Activated naive CD8-positive, alpha-beta T cell treated with anti-CD3 and anti-CD28 coated beads for 36 hours (primary cell): ENCODE data around the gene MRPL50. TPM values are rescaled to one million over a fixed set of nuclear protein-coding genes. Genes with fewer than 3 reads are reported as not detected.
"Not testable (repeated sequence)": the region's sequence is repeated elsewhere in the genome, so short reads cannot be mapped to it uniquely, and the experiment has no call there.

Experiments
- DNase-seq: peaks from one replicate; pipeline ENCODE4 v3.0.0; 2021
- H3K27ac Mint-ChIP-seq: one replicate; pipeline ENCODE4 v1.8.0; 2022; ENCODE audit warnings: mild to moderate bottlenecking, moderate library complexity, mixed read lengths
- H3K27me3 Mint-ChIP-seq: one replicate; pipeline ENCODE4 v1.8.0; 2022; ENCODE audit warnings: mild to moderate bottlenecking, mixed read lengths
- H3K36me3 Mint-ChIP-seq: one replicate; pipeline ENCODE4 v1.8.0; 2021; ENCODE audit warnings: mild to moderate bottlenecking, mixed read lengths
- H3K4me1 Mint-ChIP-seq: one replicate; pipeline ENCODE4 v1.8.0; 2021; ENCODE audit warnings: mixed read lengths
- H3K4me3 Mint-ChIP-seq: one replicate; pipeline ENCODE4 v1.8.0; 2022; ENCODE audit warnings: mild to moderate bottlenecking, moderate library complexity, mixed read lengths
- H3K9me3 Mint-ChIP-seq: one replicate; pipeline ENCODE4 v1.8.0; 2022; ENCODE audit warnings: mixed read lengths
- total RNA-seq, 2 experiments: library from RNA; stranded (reverse); gene quantifications; one replicate each; pipeline ENCODE4 v1.2.3, GENCODE V29; 2021

Gene MRPL50
- total RNA-seq, 2 experiments from 2014 or later: 17.3 to 19.4 TPM

DNA sequence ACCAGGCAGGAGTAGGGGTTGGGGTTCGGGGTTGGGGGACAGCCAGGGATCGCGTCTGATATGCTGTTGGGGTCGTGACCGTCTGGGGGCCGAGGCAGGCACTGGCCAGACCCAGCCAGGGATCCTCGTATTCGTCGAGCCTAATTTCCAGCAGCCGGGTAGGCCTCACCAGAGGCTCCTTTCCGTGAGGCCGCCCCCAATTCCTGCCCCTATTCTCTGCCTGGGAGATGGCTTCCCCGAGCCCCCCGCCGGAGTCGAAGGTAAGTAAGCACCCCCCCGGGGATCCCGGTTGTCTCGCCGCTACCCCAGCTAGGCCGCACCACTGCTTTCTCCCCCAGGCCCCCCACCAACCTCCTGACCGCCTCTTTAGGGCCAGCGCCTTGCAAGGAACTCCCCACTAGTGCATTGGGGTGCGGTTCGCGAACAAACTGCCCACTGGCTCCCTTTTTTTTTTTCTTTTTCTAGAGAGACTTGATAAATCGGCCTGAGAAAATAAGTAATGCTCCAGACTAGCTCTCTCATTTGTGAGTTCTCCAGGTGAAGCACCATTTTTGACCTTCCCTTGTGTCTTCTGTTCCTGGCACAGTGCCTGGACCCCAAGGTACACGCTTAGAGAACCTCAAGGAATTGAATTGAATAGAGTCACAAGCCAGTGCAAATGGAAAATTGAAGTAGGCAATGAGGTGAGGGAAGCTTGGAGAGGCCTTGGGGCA is 668 bp upstream of the MRPL50 start:
- Mint-ChIP-seq H3K27ac (peak overlapping the region; percentile 96), H3K4me1 (peaks cover 43% of the 10 kb centered on the region), H3K9me3 (peaks cover 32% of the 10 kb centered on the region), H3K27me3 (no peaks in the 10 kb centered on the region), H3K4me3 (peak overlapping the region; percentile 89), H3K36me3 (peaks cover 75% of the 10 kb centered on the region)
- DNase-seq: peak; percentile 2

DNA sequence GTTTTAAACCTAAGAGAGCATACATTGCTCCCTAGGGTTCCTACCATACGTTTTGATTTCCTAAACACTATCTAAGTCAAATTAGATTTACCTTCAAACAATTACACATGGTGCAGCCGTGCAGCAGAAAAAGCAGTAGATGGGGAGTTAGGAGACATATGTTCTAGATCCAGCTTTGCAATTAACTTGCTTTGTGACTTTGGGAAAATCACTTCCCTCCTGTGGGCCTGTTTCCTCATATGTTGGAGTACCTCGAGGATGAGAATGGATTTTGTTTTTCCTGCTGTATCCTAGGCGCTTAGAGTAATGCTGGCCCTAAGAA is 711 bp downstream of the MRPL50 start:
- Mint-ChIP-seq H3K4me3 (peak overlapping the region; percentile 89), H3K36me3 (peaks cover 74% of the 10 kb centered on the region), H3K27me3 (no peaks in the 10 kb centered on the region), H3K4me1 (peaks cover 46% of the 10 kb centered on the region), H3K27ac (peak overlapping the region; percentile 96), H3K9me3 (peaks cover 27% of the 10 kb centered on the region)
- no peak for DNase-seq

- peaks cover 41% of the 10 kb centered on the region for H3K4me1 Mint-ChIP-seq
- DNase-seq: no peak
- H3K36me3 Mint-ChIP-seq: peaks cover 75% of the 10 kb centered on the region
- no peak overlapping the region for H3K27ac Mint-ChIP-seq
- peaks cover 23% of the 10 kb centered on the region for H3K9me3 Mint-ChIP-seq
- peak overlapping the region; percentile 36 for H3K4me3 Mint-ChIP-seq
- no peaks in the 10 kb centered on the region for H3K27me3 Mint-ChIP-seq
These were observed 3.7 kb downstream of the MRPL50 start for GRCh38 chr9:101394687-101395086.

- Mint-ChIP-seq H3K27ac (no peak overlapping the region), H3K4me1 (peaks cover 41% of the 10 kb centered on the region), H3K9me3 (peaks cover 23% of the 10 kb centered on the region), H3K4me3 (no peak overlapping the region), H3K36me3 (peaks cover 81% of the 10 kb centered on the region), H3K27me3 (no peaks in the 10 kb centered on the region)
- DNase-seq: no peak
These were observed 5.3 kb downstream of the MRPL50 start for GRCh38 chr9:101393135-101393534.

DNA sequence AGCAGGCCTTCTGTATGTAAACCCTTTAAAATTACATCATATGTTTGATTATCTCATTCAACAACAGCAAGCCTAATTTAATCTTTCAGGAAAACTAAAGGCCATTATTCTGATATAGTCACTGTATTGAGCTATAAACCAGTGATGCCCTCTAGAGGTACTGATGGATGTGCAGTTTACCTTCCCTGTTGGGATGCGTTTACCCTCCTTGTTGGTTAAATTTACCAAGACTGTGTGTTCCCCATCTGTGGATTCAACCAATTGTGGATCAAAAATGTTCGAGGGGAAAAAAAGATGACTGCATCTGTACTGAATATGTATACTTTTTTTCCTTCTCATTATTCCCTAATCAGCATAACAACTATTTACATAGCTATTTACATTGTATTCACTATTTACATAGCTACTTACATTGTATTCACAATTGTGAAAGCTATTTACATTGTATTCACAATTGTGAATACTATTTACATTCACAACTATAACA is 9.9 kb downstream of the MRPL50 start:
- Mint-ChIP-seq H3K4me3 (no peak overlapping the region), H3K36me3 (peaks cover 65% of the 10 kb centered on the region), H3K9me3 (peaks cover 21% of the 10 kb centered on the region), H3K4me1 (peaks cover 26% of the 10 kb centered on the region), H3K27me3 (no peaks in the 10 kb centered on the region), H3K27ac (no peak overlapping the region)
- no peak for DNase-seq

- peaks cover 24% of the 10 kb centered on the region for H3K4me1 Mint-ChIP-seq
- H3K27ac Mint-ChIP-seq: peak overlapping the region; percentile 56
- no peak overlapping the region for H3K4me3 Mint-ChIP-seq
- no peaks in the 10 kb centered on the region for H3K27me3 Mint-ChIP-seq
- H3K9me3 Mint-ChIP-seq: peaks cover 19% of the 10 kb centered on the region
- peaks cover 60% of the 10 kb centered on the region for H3K36me3 Mint-ChIP-seq
- no peak for DNase-seq
These were observed 10.4 kb downstream of the MRPL50 start for GRCh38 chr9:101387871-101388506.

DNA sequence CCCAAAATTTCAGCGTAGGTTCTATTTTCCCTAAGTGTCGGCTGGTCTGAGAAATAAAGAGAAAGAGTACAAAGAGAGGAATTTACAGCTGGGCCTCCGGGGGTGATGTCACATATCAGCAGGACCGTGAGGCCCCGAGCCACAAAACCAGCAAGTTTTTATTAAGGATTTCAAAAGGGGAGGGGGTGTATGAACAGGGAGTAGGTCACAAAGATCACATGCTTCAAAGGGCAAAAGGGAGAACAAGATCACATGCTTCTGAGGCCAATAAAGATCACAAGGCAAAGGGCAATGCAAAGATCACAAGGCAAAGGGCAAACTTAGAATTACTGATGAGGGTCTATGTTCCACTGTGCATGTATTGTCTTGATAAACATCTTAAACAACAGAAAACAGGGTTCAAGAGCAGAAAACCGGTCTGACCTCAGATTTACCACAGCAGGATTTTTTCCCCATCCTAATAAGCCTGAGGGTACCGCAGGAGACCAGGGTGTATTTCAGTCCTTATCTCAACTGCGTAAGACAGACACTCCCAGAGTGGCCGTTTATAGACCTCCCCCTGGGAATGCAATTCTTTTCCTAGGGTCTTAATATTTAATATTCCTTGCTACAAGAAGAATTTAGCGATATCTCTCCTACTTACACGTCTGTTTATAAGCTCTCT is 13.4 kb downstream of the MRPL50 start, which contains the start of gene BAAT:
Gene BAAT, minus strand, starts transcription at position 134 of the 664 bp plus-strand sequence. CDS start 13,602 bp downstream, outside the sequence.
- H3K27ac Mint-ChIP-seq, DNase-seq, H3K4me1 Mint-ChIP-seq, H3K27me3 Mint-ChIP-seq, H3K4me3 Mint-ChIP-seq: not testable (repeated sequence)
- Mint-ChIP-seq H3K9me3 (peaks cover 12% of the 10 kb centered on the region), H3K36me3 (peaks cover 34% of the 10 kb centered on the region)

GRCh38 chr9:101383361-101383760 is 15.1 kb downstream of the MRPL50 start:
- Mint-ChIP-seq H3K27ac (no peak overlapping the region), H3K27me3 (no peaks in the 10 kb centered on the region), H3K4me3 (no peak overlapping the region), H3K9me3 (peaks cover 14% of the 10 kb centered on the region), H3K36me3 (peaks cover 30% of the 10 kb centered on the region), H3K4me1 (peaks cover 5% of the 10 kb centered on the region)
- no peak for DNase-seq

GRCh38 chr9:101381833-101382342 is 16.5 kb downstream of the MRPL50 start:
- no peak for DNase-seq
- H3K4me3 Mint-ChIP-seq: no peak overlapping the region
- H3K27me3 Mint-ChIP-seq: no peaks in the 10 kb centered on the region
- H3K4me1 Mint-ChIP-seq: no peaks in the 10 kb centered on the region
- peaks cover 14% of the 10 kb centered on the region for H3K9me3 Mint-ChIP-seq
- H3K36me3 Mint-ChIP-seq: peaks cover 20% of the 10 kb centered on the region
- no peak overlapping the region for H3K27ac Mint-ChIP-seq

- Mint-ChIP-seq H3K4me1 (no peaks in the 10 kb centered on the region), H3K27me3 (peaks cover under 1% of the 10 kb centered on the region), H3K27ac (no peak overlapping the region), H3K9me3 (peaks cover 14% of the 10 kb centered on the region), H3K36me3 (peaks cover 18% of the 10 kb centered on the region), H3K4me3 (no peak overlapping the region)
- DNase-seq: no peak
These were observed 17.3 kb downstream of the MRPL50 start for GRCh38 chr9:101381118-101381517.

DNA sequence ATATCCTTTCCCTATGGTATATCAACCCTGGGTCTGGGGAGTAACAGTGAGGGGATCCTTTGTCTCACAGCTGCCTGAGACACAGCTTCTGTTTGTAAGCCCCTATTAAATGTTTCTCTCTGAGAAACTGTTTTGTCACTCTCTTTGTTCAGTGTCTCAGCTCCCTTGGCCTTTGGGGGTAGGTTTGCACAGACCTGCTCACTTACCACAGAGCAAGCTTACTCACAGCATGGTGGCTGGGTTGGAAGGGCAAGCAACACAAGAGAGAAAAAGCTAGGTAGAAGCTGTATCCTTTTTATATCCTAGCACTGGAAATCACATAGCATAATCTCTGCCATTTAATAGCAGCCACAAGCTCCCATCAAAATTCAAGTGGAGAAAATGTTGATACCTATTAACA is 18.1 kb downstream of the MRPL50 start:
- peaks cover 10% of the 10 kb centered on the region for H3K36me3 Mint-ChIP-seq

DNA sequence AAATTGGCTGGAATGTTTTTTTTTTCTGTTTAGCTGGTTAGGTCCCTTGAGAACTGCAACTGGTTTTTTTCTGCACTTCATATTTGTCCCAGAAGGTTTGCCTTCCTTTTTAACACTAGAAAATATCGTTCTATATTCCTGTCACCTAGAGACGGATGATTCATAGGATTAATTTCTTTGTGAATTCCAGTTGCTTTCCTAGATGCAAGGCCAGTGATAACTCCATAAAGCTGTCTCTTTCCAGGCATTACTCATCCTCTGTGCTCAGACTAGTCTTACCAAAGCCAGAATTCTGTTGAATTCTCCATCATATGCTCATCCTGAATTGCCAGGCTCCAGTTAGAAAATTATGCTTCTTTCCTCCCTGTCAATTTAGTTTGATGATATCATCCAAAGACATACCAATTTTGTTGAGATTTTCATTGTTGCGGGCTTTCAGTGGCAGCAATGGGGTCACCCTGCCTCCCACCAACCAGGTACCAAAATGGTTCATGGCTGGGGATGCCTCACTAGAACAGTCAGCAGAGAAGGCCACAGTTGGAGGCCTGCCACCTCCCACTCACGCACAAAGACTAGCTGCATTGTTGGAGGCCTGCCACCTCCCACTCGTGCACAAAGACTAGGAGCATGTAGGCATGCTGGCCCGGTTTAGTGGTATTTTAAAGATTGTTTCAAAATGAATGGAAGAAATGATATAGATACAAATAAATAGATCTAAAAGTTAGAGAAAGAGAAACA is 22.1 kb downstream of the MRPL50 start:
- no peak overlapping the region for H3K4me3 Mint-ChIP-seq
- DNase-seq: no peak
- H3K36me3 Mint-ChIP-seq: peaks cover 3% of the 10 kb centered on the region
- peaks cover 2% of the 10 kb centered on the region for H3K9me3 Mint-ChIP-seq
- H3K27me3 Mint-ChIP-seq: peaks cover 4% of the 10 kb centered on the region
- H3K4me1 Mint-ChIP-seq: no peaks in the 10 kb centered on the region
- no peak overlapping the region for H3K27ac Mint-ChIP-seq

More for the DNA sequence above, 18.1 kb downstream of the MRPL50 start:
- Mint-ChIP-seq H3K27ac (no peak overlapping the region), H3K4me3 (no peak overlapping the region), H3K27me3 (peaks cover 4% of the 10 kb centered on the region), H3K4me1 (no peaks in the 10 kb centered on the region), H3K9me3 (peaks cover 9% of the 10 kb centered on the region)
- no peak for DNase-seq

DNA sequence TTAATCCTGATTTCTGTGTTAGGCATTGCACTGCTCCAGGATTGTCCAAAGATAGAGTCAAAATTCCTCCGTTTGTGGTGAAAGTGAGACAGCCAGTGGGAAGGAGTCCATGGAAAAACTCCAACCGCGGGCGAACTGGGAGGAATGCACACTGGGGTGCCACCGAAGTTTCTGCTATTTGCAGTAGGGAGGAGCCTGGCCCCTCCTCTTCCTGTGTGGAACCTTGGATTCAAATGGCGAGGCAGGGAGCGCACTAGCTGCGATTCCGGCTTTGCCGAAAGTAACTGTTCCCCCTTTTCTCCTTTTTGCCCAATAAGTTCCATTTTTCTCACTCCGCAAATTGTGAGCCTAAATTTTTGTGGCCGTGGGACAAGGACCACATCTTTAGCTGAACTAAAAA is 22.9 kb downstream of the MRPL50 start:
- H3K9me3 Mint-ChIP-seq: peaks cover 2% of the 10 kb centered on the region
- H3K36me3 Mint-ChIP-seq: no peaks in the 10 kb centered on the region
- DNase-seq: no peak
- no peaks in the 10 kb centered on the region for H3K4me1 Mint-ChIP-seq
- H3K4me3 Mint-ChIP-seq: no peak overlapping the region
- H3K27me3 Mint-ChIP-seq: peaks cover 4% of the 10 kb centered on the region
- no peak overlapping the region for H3K27ac Mint-ChIP-seq

DNA sequence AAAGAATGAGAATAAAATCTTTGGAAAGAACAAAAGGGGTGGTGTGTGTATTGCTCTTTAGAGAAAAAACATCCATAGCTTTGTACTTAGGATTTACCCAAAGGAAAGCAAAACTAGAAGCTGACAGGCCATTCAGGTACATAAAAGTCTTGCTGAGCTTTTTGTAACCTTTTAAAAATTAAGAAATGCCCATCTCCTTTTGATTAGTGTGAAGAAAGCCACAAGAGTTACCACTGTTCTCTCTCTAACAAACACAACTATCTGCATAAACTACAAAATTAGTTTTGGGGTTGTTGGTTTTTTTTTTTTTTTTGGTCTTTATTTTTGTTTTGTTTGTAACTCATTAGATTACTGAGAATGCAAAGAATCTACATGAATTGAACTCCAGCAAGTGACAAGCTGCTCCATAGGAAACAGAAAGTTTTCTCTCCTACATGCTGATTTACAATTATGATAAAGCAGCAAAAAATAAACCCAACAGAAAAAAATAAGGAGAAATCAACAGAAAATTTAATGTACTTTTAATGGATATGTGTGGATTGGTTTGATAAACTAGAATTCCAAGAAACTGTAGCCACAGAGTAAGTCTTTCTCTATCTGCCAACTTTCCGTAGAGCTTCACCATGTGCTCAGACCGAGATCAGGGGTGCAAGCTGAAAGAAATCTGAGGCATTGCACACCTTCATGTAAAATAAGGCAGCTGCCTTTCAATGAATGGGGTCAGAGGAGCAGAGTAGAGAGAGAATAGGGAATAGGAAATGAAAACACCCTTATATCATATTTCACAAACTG is 25.9 kb downstream of the MRPL50 start:
- no peak overlapping the region for H3K4me3 Mint-ChIP-seq
- no peak overlapping the region for H3K27ac Mint-ChIP-seq
- no peaks in the 10 kb centered on the region for H3K9me3 Mint-ChIP-seq
- no peaks in the 10 kb centered on the region for H3K4me1 Mint-ChIP-seq
- no peaks in the 10 kb centered on the region for H3K36me3 Mint-ChIP-seq
- peaks cover 7% of the 10 kb centered on the region for H3K27me3 Mint-ChIP-seq
- no peak for DNase-seq
